Adipocyte (in vitro differentiated cells): ENCODE results near the gene ZFP64.

Experiments
- DNase-seq: peaks from one replicate; pipeline ENCODE4 v3.0.0-alpha.2; 2015; ENCODE audit warnings: low read depth
- H3K27me3 ChIP-seq: replicated peaks from 2 replicates; pipeline ENCODE4 v1.7.0; 2013; ENCODE audit warnings: mild to moderate bottlenecking, low read length, moderate library complexity; ENCODE audit not compliant: control insufficient read depth, insufficient read depth
- H3K36me3 ChIP-seq: 2 replicates; pipeline ENCODE4 v1.7.0; 2013; ENCODE audit warnings: low read length, mild to moderate bottlenecking, moderate library complexity; ENCODE audit not compliant: control insufficient read depth, insufficient read depth, severe bottlenecking
- H3K4me1 ChIP-seq: 2 replicates; pipeline ENCODE4 v1.7.0; 2013; ENCODE audit warnings: mild to moderate bottlenecking, low read length, moderate library complexity; ENCODE audit not compliant: control insufficient read depth, insufficient read depth
- H3K4me3 ChIP-seq: 2 replicates; pipeline ENCODE4 v1.7.0; 2013; ENCODE audit warnings: mild to moderate bottlenecking, low read length, moderate library complexity
- H3K9ac ChIP-seq: 2 replicates; pipeline ENCODE4 v1.7.0; 2013; ENCODE audit warnings: mild to moderate bottlenecking, low read length, moderate library complexity
- H3K9me3 ChIP-seq: 2 replicates; pipeline ENCODE4 v1.7.0; 2013; ENCODE audit warnings: mild to moderate bottlenecking, low read length, moderate library complexity; ENCODE audit not compliant: control insufficient read depth

Gene ZFP64

DNA sequence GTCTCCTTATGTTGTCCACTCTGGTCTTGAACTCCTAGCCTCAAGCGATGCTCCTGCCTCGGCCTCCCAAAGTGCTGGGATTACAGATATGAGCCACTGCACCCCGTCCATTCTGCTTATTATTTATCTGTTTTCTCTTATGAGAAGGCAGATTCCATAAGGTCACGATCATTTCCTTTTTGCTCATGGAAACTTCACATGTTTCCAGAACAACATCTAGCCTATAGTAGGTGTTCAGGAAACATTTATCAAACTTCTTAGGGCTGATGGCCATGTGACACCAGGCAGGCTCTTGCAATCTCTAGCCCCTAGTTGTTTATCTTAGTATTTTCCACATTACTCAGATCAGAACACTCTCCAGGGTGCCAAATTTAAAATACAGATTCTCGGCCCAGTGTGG lies 61.2 kb downstream of the ZFP64 start:
- Histone ChIP-seq H3K36me3 (no peaks in the 10 kb centered on the region), H3K4me3 (no peak overlapping the region), H3K4me1 (no peaks in the 10 kb centered on the region), H3K27me3 (no peaks in the 10 kb centered on the region), H3K9me3 (peaks cover 7% of the 10 kb centered on the region), H3K9ac (no peak overlapping the region)
- DNase-seq, result no peak

DNA sequence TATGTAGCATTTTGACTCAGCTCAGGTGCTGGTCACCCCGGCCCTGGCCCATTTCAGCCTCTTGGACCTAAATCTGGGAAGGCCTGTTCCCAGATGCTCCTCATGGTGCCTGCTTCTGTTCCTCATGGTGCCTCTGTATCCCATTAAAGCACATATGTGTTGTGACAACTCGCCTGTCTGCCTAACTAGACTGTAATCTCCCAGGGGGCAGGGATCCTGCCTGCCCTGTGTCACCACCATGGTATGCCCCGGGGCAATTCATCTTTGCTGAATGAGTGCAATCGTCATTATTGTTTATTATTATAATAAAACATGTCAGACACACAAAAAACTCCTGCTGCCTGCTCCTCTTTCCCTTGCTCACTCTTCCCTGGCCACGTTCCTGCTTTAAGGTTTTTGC lies 62.0 kb downstream of the ZFP64 start:
- Histone ChIP-seq H3K4me1 (no peaks in the 10 kb centered on the region), H3K36me3 (no peaks in the 10 kb centered on the region), H3K4me3 (no peak overlapping the region), H3K9me3 (peaks cover 7% of the 10 kb centered on the region), H3K9ac (no peak overlapping the region), H3K27me3 (no peaks in the 10 kb centered on the region)
- DNase-seq, result peak; percentile 5

DNA sequence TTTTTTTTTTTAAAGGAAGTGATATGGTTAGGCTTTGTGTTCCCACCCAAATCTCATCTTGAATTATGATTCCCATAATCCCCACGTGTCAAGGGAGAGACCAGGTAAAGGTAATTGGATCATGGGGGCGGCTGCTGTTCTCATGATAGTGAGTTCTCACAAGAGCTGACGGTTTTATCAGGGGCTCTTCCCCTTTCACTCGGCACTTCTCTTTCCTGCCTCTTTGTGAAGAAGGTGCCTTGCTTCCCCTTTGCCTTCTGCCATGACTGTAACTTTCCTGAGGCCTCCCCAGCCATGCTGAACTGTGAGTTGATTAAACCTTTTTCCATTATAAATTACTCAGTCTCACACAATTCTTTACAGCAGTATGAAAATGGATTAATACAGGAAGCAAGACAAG lies 64.3 kb downstream of the ZFP64 start:
- no peak for DNase-seq
- H3K9ac ChIP-seq, result no peak overlapping the region

DNA sequence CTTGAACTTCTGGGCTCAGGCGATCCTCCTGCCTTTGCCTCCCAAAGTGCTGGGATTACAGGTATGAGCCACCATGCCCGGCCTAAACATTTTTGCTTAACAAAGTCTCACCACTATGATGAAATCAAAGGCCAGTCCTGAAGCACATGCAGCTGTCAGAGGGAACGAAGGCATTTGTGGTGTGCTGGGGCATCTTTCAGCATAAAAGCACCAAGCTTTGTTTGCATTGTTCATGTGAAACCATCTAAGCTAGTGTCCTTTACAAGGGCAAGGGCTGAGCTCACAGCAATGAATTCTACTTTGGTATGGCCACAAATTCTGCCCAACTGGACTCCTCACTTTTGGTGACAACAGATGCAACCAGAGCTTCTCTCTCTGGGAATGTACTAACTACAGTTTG lies 66.8 kb downstream of the ZFP64 start:
- no peak overlapping the region for H3K9ac ChIP-seq
- H3K36me3 ChIP-seq, result no peaks in the 10 kb centered on the region
- no peak for DNase-seq
- no peak overlapping the region for H3K4me3 ChIP-seq
- no peaks in the 10 kb centered on the region for H3K4me1 ChIP-seq
- peaks cover 5% of the 10 kb centered on the region for H3K9me3 ChIP-seq
- no peaks in the 10 kb centered on the region for H3K27me3 ChIP-seq

More for the DNA sequence above, 64.3 kb downstream of the ZFP64 start:
- Histone ChIP-seq H3K4me3 (no peak overlapping the region), H3K4me1 (no peaks in the 10 kb centered on the region), H3K27me3 (no peaks in the 10 kb centered on the region), H3K36me3 (no peaks in the 10 kb centered on the region), H3K9me3 (peaks cover 7% of the 10 kb centered on the region)

DNA sequence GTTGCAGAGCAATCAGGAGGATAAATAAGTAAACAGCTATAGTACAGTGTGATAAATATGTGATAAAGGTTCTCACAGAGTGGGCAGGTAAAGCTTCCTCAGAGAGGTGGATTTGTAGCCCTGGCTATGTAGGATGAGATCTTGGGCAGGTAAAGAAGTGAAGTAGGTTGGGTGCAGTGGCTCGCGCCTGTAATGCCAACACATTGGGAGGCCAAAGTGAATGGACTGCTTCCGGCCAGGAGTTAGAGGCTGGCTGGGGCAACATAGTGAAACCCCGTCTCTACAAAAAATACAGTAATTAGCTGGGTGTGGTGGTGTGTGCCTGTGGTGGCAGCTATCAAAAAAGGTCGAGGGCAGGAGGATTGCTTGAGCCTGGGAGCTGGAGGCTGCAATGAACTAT lies 72.9 kb downstream of the ZFP64 start:
- no peaks in the 10 kb centered on the region for H3K36me3 ChIP-seq
- H3K4me1 ChIP-seq, result no peaks in the 10 kb centered on the region
- H3K9ac ChIP-seq, result no peak overlapping the region
- no peak overlapping the region for H3K4me3 ChIP-seq
- no peak for DNase-seq
- H3K9me3 ChIP-seq, result peaks cover 11% of the 10 kb centered on the region
- no peaks in the 10 kb centered on the region for H3K27me3 ChIP-seq

DNA sequence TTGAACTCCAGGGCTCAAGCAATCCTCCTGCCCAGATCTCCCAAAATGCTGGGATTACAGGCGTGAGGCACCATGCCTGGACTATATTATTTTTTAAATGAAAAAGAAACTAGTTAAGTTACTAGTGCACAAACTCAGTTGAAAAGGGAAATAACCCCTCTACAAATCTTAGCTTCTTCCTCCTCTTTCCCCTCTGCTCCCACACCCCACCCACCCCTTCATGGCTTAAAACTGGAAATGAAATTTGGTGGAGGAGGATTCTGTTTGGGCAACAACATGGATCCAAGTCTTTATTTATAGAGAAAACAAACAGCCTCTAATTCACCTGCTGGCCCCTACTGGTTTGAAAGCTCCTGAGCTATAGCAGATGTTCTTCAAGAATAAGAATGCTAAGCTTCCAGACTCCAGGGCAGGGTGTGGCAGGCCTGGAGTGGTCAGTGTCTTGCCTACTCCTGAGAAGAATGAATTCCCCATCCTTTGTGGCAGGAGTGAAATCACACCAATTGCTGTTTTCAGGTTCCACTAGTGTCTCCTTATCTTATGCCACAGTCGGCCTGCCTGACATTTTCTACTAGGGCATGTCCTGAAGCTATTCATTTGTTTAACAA lies 73.5 kb downstream of the ZFP64 start:
- no peaks in the 10 kb centered on the region for H3K4me1 ChIP-seq
- H3K9ac ChIP-seq, result no peak overlapping the region
- no peak overlapping the region for H3K4me3 ChIP-seq
- no peaks in the 10 kb centered on the region for H3K36me3 ChIP-seq
- H3K9me3 ChIP-seq, result peaks cover 11% of the 10 kb centered on the region
- no peak for DNase-seq
- no peaks in the 10 kb centered on the region for H3K27me3 ChIP-seq

DNA sequence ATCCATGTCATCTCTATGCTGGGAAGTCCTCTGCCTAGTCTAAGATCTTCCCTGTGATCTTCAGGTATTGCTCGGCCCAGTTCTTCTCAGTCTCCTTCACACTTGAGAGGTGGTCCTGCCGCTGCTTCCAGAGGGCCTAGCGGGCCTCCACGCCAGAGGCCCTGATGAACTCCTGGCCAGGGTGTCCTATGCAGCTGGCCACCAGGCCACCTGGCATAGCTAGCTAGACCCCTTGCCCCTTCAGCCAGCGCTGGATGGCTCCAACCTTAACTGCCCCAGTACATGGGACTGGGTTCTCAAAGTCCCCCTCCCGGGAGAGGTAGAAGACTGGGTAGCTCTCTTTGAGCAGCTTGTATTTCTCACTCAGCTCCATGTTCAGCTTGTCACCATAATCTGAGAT lies 81.1 kb downstream of the ZFP64 start:
- Histone ChIP-seq H3K27me3 (peaks cover 7% of the 10 kb centered on the region), H3K36me3 (no peaks in the 10 kb centered on the region), H3K4me1 (peaks cover 5% of the 10 kb centered on the region), H3K9ac (no peak overlapping the region), H3K9me3 (no peaks in the 10 kb centered on the region), H3K4me3 (no peak overlapping the region)
- no peak for DNase-seq

DNA sequence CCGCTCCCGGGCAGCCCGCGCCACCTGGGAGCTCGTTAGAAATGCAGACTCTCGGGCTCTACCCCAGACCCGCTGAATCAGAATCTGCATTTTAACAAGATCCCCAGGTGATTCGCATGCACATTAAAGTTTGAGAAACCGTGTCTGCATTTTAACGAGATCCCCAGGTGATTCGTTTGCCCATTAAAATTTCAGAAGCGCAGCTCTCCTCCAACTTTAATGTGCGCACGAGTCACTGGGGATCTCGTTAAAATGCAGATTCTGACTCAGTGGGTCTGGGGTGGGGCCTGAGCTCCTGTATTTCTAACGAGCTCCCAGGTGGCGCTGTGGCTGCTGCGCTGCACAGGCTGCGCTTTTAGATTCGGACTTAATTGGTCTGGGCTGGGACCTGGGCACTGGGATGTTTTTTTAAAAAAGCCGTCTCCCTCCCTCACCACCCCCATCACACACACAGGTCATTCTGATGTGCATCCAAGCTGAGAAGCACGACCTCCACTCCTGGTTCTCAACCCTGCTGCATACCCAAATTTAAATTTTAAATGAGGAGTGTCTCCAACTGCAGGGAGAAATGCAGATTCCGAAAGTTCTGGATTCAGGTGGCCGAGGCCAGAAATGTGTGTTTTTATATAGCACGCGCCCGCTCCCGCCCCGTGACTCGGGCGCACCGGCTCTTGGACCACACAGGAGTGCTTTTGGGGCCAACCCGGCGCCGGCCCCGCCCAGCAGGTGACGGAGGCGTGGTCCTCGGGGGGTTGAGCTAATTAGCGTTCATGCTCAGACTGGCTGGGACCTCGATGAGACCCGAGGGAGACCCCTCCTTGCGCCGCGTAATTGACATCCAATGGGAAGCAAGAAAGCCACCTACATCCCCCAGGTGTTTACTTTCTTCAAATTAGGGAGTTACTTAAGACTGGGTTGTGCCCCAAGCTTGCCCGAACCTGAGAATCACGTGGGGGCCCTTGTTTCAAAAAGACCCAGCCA lies 85.8 kb downstream of the ZFP64 start:
- no peak overlapping the region for H3K9ac ChIP-seq
- peaks cover 33% of the 10 kb centered on the region for H3K27me3 ChIP-seq
- H3K4me3 ChIP-seq, result peak overlapping the region; percentile 70
- DNase-seq, result peak; percentile 54
- H3K36me3 ChIP-seq, result no peaks in the 10 kb centered on the region
- H3K9me3 ChIP-seq, result no peaks in the 10 kb centered on the region
- H3K4me1 ChIP-seq, result peaks cover 18% of the 10 kb centered on the region

DNA sequence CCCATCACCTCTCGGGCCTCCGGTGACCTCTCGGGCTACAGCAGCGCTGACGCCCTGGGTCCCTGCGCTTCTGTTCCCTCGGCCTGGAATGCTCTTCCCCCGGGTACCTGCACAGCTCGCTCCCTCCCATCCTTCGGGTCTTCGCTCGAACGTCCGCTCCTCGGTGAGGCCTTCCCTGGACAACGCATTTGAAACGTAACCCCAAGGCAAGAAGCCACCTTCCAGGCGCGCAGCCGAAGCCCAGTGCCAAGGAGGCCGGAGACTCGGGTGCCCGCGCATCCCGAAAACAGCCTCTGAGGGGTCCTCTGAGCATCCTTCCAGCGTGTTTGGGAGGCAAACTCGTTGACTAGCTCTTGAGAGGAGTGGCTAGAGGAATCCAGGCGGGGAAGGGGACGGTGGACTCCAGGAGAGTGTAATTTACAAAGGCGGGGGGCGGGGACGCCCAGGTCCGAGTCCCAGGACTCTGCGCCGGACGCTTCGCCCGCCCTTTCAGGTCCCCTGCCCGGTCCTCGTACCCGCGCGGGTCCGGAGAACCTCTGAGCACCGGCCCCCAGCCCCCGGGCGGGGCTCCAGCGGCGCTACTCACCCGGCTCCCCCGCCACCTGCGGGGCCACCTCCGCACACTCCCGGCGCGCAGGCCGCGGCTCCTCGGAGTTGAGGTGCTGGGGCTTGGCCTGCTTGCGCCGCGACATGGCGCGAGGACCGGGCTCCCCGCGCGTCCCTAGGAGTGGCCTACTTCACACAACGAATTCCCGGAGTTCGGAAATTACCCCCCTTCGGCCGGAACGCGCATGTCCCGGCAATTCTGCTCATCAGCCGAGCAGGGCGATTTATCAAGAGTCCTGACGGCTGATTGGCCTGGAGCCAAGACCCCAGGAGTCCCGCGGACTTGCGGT lies 86.8 kb downstream of the ZFP64 start:
- Histone ChIP-seq H3K27me3 (peaks cover 33% of the 10 kb centered on the region), H3K4me1 (peaks cover 18% of the 10 kb centered on the region), H3K9ac (no peak overlapping the region), H3K4me3 (peak overlapping the region; percentile 70), H3K36me3 (no peaks in the 10 kb centered on the region), H3K9me3 (no peaks in the 10 kb centered on the region)
- peak; percentile 64 for DNase-seq

DNA sequence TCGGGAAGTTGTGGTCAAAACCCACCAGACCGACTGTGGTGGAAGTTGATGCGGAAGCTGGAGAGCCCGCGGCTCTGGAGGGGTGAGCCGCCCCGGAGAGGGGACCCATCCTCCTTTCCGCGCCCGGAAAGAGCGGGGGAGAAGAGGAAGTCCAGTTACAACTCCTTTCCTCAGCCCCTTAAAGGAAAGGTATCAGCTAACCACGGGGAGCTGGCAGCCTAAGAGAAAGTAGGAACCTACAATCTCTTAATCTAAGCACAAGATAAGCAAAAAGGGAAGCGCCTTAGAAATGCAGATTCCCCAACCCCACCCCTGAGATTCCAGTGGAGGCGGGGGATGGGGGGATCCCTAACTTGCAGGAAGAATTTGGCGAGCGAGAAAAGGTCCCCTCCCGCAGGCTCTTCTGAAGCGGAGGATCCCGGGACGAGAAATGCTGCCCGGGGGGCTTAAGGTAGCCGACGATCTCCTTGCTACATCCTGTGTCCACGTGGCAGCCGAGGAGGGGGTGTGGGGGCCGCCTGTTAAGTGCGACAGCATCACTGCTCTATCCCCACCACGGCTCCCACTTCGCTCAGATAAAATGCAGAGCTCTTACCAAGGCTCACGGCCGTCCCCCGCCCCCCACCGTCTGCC lies 87.5 kb downstream of the ZFP64 start:
- no peak overlapping the region for H3K9ac ChIP-seq
- no peaks in the 10 kb centered on the region for H3K9me3 ChIP-seq
- peaks cover 33% of the 10 kb centered on the region for H3K27me3 ChIP-seq
- H3K4me3 ChIP-seq, result peak overlapping the region; percentile 70
- peaks cover 18% of the 10 kb centered on the region for H3K4me1 ChIP-seq
- peak; percentile 50 for DNase-seq
- H3K36me3 ChIP-seq, result no peaks in the 10 kb centered on the region
